ENCODE data around the gene CCDC158. TPM values are rescaled to one million over a fixed set of nuclear protein-coding genes. Genes with fewer than 3 reads are reported as not detected.

Gene CCDC158
- total and polyA plus RNA-seq, 2 donors (not counting 1 experiment from before 2014, with no cell fraction given): not detected

GRCh38 chr4:76276813-76277212 lies 144.1 kb downstream of the CCDC158 start:
- Histone ChIP-seq H3K4me2 (replicated peaks; ENCODE audit: low read depth, low read length, poor library complexity, severe bottlenecking) (no peak overlapping the region), H3K27me3 (replicated peaks in 1 of 4; ENCODE audit: control extremely low read depth in 1 of 4, control insufficient read depth in 3 of 4, insufficient read depth in 4 of 4, low read length in 3 of 4) (peaks cover 0 to 6% (median 1%) of the 10 kb centered on the region in 4 experiments), H3K4me1 (ENCODE audit: control insufficient read depth in 2 of 2, insufficient read depth in 2 of 2, low read length in 2 of 2) (no peaks in the 10 kb centered on the region), H3K36me3 (replicated peaks in 1 of 2; ENCODE audit: control extremely low read depth in 1 of 2, control insufficient read depth in 1 of 2, extremely low read depth in 1 of 2, insufficient read depth in 2 of 2, low read length in 1 of 2) (no peaks in the 10 kb centered on the region), H3K4me3 (ENCODE audit: control extremely low read depth in 1 of 5, extremely low read depth in 1 of 5, insufficient read depth in 1 of 5, low read depth in 2 of 5, low read length in 4 of 5) (no peak overlapping the region), H2AFZ (ENCODE audit: insufficient read depth, low read depth, low read length, poor library complexity, severe bottlenecking) (no peak overlapping the region), H3K27ac (ENCODE audit: low read length in 2 of 2) (no peak overlapping the region), H3K9me3 (ENCODE audit: control extremely low read depth in 1 of 3, control insufficient read depth in 2 of 3, insufficient read depth in 1 of 3, low read length in 2 of 3) (no peaks in the 10 kb centered on the region), H3K9ac (ENCODE audit: low read length) (no peak overlapping the region), H3K79me2 (ENCODE audit: control insufficient read depth, insufficient read depth, low read length) (no peaks in the 10 kb centered on the region), H4K20me1 (ENCODE audit: control insufficient read depth, insufficient read depth, low read length, poor library complexity, severe bottlenecking) (no peaks in the 10 kb centered on the region)
- 90% methylated on average over 2 of the region's 9 CpGs for WGBS (ENCODE audit: insufficient coverage)
- DNase-seq (no peak), ATAC-seq (ENCODE audit: low read depth) (no peak)
- H3K4me3 Mint-ChIP-seq: no peak overlapping the region
- POLR2A ChIA-PET: no interaction called here
- no peaks in the 10 kb centered on the region for H3K4me1 Mint-ChIP-seq
- CTCF ChIA-PET: no interaction called here
- H3K27me3 Mint-ChIP-seq: peaks cover 17% of the 10 kb centered on the region
- TF ChIP-seq, protein P1, sequence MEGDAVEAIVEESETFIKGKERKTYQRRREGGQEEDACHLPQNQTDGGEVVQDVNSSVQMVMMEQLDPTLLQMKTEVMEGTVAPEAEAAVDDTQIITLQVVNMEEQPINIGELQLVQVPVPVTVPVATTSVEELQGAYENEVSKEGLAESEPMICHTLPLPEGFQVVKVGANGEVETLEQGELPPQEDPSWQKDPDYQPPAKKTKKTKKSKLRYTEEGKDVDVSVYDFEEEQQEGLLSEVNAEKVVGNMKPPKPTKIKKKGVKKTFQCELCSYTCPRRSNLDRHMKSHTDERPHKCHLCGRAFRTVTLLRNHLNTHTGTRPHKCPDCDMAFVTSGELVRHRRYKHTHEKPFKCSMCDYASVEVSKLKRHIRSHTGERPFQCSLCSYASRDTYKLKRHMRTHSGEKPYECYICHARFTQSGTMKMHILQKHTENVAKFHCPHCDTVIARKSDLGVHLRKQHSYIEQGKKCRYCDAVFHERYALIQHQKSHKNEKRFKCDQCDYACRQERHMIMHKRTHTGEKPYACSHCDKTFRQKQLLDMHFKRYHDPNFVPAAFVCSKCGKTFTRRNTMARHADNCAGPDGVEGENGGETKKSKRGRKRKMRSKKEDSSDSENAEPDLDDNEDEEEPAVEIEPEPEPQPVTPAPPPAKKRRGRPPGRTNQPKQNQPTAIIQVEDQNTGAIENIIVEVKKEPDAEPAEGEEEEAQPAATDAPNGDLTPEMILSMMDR (IDR thresholded peaks at IDR 0.05): no peak
- TF ChIP-seq EZH2 (IDR thresholded peaks at IDR 0.05; ENCODE audit: borderline replicate concordance, insufficient read depth, low read depth, low read length, poor library complexity, severe bottlenecking): no peak
- no peak overlapping the region for H3K27ac Mint-ChIP-seq
- H3K9me3 Mint-ChIP-seq (ENCODE audit: insufficient read depth): no peaks in the 10 kb centered on the region
- intact Hi-C loops (cut with micrococcal nuclease): no loop called here

DNA sequence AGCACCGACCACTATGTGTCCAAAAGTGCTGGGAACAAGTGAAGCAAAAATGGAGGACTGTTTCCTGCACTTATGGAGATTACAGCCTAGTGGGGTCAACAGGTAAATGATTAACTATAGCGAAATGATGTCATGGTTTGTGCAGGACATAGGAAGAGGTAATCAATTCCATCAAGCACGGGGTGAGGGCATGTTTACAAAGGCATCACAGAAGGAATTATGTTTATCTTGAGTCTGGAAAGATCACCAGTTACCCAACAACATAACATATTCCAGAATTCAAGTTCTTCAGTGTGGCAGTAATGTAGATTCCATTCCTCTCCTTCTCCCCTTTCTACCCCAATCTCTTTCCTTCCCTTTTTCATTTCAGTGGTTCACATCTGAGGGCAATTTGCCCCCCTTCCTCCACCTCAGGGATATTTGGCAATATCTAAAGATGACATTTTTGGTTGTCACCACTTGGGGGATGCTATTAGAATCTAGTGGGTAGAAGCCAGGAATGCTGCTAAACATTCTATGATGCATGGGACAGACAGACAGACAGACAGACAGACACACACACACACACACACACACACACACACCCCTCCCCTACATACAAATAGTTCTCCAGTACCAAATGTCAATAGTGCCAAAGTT lies 145.3 kb downstream of the CCDC158 start:
- H3K4me3 ChIP-seq (ENCODE audit: control extremely low read depth in 1 of 5, extremely low read depth in 1 of 5, insufficient read depth in 1 of 5, low read depth in 2 of 5, low read length in 4 of 5): no peak overlapping the region
- Mint-ChIP-seq H3K4me3 (no peak overlapping the region), H3K27me3 (peaks cover 19% of the 10 kb centered on the region), H3K27ac (no peak overlapping the region), H3K9me3 (ENCODE audit: insufficient read depth) (no peaks in the 10 kb centered on the region), H3K4me1 (no peaks in the 10 kb centered on the region)
- H3K9ac ChIP-seq (ENCODE audit: low read length): no peak overlapping the region
- H2AFZ ChIP-seq (ENCODE audit: insufficient read depth, low read depth, low read length, poor library complexity, severe bottlenecking): no peak overlapping the region
- H3K9me3 ChIP-seq (ENCODE audit: control extremely low read depth in 1 of 3, control insufficient read depth in 2 of 3, insufficient read depth in 1 of 3, low read length in 2 of 3): no peaks in the 10 kb centered on the region
- no peaks in the 10 kb centered on the region for H3K36me3 ChIP-seq (replicated peaks in 1 of 2; ENCODE audit: control extremely low read depth in 1 of 2, control insufficient read depth in 1 of 2, extremely low read depth in 1 of 2, insufficient read depth in 2 of 2, low read length in 1 of 2)
- H3K27ac ChIP-seq (ENCODE audit: low read length in 2 of 2): no peak overlapping the region
- 80% methylated on average over 1 of the region's 3 CpGs for WGBS (ENCODE audit: insufficient coverage)
- intact Hi-C loops (cut with micrococcal nuclease): no loop called here
- CTCF ChIA-PET: interaction anchor here (0.7 kb wide), 1 partner anchor 360 kb away, joined by 3 read pairs; no protein-coding TSS in a partner anchor
- POLR2A ChIA-PET: no interaction called here
- DNase-seq: no peak
- peaks cover 0 to 6% (median 1%) of the 10 kb centered on the region in 4 experiments for H3K27me3 ChIP-seq (replicated peaks in 1 of 4; ENCODE audit: control extremely low read depth in 1 of 4, control insufficient read depth in 3 of 4, insufficient read depth in 4 of 4, low read length in 3 of 4)
- no peak for TF ChIP-seq EZH2 (IDR thresholded peaks at IDR 0.05; ENCODE audit: borderline replicate concordance, insufficient read depth, low read depth, low read length, poor library complexity, severe bottlenecking)
- TF ChIP-seq, protein P1 (IDR thresholded peaks at IDR 0.05): no peak
- H3K79me2 ChIP-seq (ENCODE audit: control insufficient read depth, insufficient read depth, low read length): no peaks in the 10 kb centered on the region
- ATAC-seq (ENCODE audit: low read depth): no peak
- H4K20me1 ChIP-seq (ENCODE audit: control insufficient read depth, insufficient read depth, low read length, poor library complexity, severe bottlenecking): no peaks in the 10 kb centered on the region
- H3K4me2 ChIP-seq (replicated peaks; ENCODE audit: low read depth, low read length, poor library complexity, severe bottlenecking): no peak overlapping the region
- no peaks in the 10 kb centered on the region for H3K4me1 ChIP-seq (ENCODE audit: control insufficient read depth in 2 of 2, insufficient read depth in 2 of 2, low read length in 2 of 2)

Measured in B cell (primary cell).